SU-DHL-6 (cell line): ENCODE data around the gene HERC3.

Experiments
- H2AFZ ChIP-seq: fragments of 200-600 bp; sonication (generic); 2 replicates; pipeline ENCODE4 v1.6.1; 2014; ENCODE audit warnings: low read depth, mild to moderate bottlenecking, moderate library complexity, mixed read lengths, antibody characterized with exemption, low read length; ENCODE audit not compliant: severe bottlenecking
- H3F3A ChIP-seq: fragments of 200-600 bp; shearing (Covaris generic); 2 replicates; pipeline ENCODE4 v1.6.0; 2016; ENCODE audit warnings: antibody characterized with exemption, mild to moderate bottlenecking; ENCODE audit not compliant: insufficient read depth
- H3K27ac ChIP-seq: fragments of 200-600 bp; sonication (generic); 2 replicates; pipeline ENCODE4 v1.5.1; 2016; ENCODE audit warnings: low read depth, mild to moderate bottlenecking, low read length, moderate library complexity, mixed read lengths
- H3K27me3 ChIP-seq: fragments of 200-600 bp; sonication (generic), shearing (Covaris generic); 2 replicates; pipeline ENCODE4 v1.6.0; 2014; ENCODE audit warnings: mild to moderate bottlenecking, low read length
- H3K36me3 ChIP-seq: fragments of 200-600 bp; sonication (generic); 2 replicates; pipeline ENCODE4 v1.6.1; 2014; ENCODE audit warnings: mild to moderate bottlenecking, low read length, mixed read lengths
- H3K4me2 ChIP-seq: fragments of 300-600, 200-600 bp; shearing (Covaris generic), sonication (generic); 2 replicates; pipeline ENCODE4 v1.6.0; 2014; ENCODE audit warnings: low read length, low read depth, mild to moderate bottlenecking; ENCODE audit not compliant: poor library complexity, severe bottlenecking
- H3K4me3 ChIP-seq: fragments of 200-600 bp; sonication (generic); 2 replicates; pipeline ENCODE4 v1.5.1; 2014; ENCODE audit warnings: antibody characterized with exemption, low read length, mild to moderate bottlenecking, mixed read lengths; ENCODE audit not compliant: insufficient read depth, poor library complexity, severe bottlenecking
- H3K79me2 ChIP-seq: fragments of 200-600 bp; sonication (generic); 2 replicates; pipeline ENCODE4 v1.6.1; 2014; ENCODE audit warnings: mild to moderate bottlenecking, low read length, moderate library complexity; ENCODE audit not compliant: insufficient read depth
- H3K9ac ChIP-seq: fragments of 200-600 bp; sonication (generic); 2 replicates; pipeline ENCODE4 v1.7.0; 2014; ENCODE audit warnings: mild to moderate bottlenecking, low read length
- H3K9me2 ChIP-seq: fragments of 200-600 bp; sonication (generic); replicated peaks from 2 replicates; pipeline ENCODE4 v1.6.1; 2014; ENCODE audit warnings: low read length; ENCODE audit not compliant: insufficient read depth
- H3K9me3 ChIP-seq: fragments of 200-600 bp; sonication (generic); 2 replicates; pipeline ENCODE4 v1.6.1; 2014; ENCODE audit warnings: low read length, mixed read lengths; ENCODE audit not compliant: insufficient read depth
- H4K20me1 ChIP-seq: fragments of 200-600 bp; sonication (generic); 2 replicates; pipeline ENCODE4 v1.6.1; 2014; ENCODE audit warnings: low read depth, mild to moderate bottlenecking, antibody characterized with exemption, low read length, moderate library complexity, mixed read lengths
- CTCF ChIP-seq: fragments of 200-600 bp; sonication (generic); IDR thresholded peaks from one replicate; pipeline ENCODE4 v1.5.1; 2017; ENCODE audit warnings: antibody characterized with exemption, mild to moderate bottlenecking, low read length, moderate library complexity; ENCODE audit not compliant: insufficient read depth, poor library complexity, severe bottlenecking
- EZH2phosphoT487 ChIP-seq: fragments of 200-600 bp; sonication (generic), shearing (Covaris generic); conservative IDR thresholded peaks from 2 replicates; pipeline ENCODE4 v1.6.1; 2018; ENCODE audit warnings: mild to moderate bottlenecking, antibody characterized with exemption, low read length, moderate library complexity, mixed read lengths

Gene HERC3

GRCh38 chr4:88661739-88662138, 69.5 kb downstream of the HERC3 start:
- H3K27me3 ChIP-seq, result no peaks in the 10 kb centered on the region
- H4K20me1 ChIP-seq, result no peaks in the 10 kb centered on the region
- TF ChIP-seq EZH2phosphoT487 (no peak), CTCF (no peak)
- H3K9me3 ChIP-seq, result no peaks in the 10 kb centered on the region
- H3K36me3 ChIP-seq, result no peaks in the 10 kb centered on the region
- no peaks in the 10 kb centered on the region for H3F3A ChIP-seq
- no peak overlapping the region for H3K9ac ChIP-seq
- H3K4me2 ChIP-seq, result no peak overlapping the region
- no peaks in the 10 kb centered on the region for H3K9me2 ChIP-seq
- no peak overlapping the region for H3K4me3 ChIP-seq
- H2AFZ ChIP-seq, result no peak overlapping the region
- no peaks in the 10 kb centered on the region for H3K79me2 ChIP-seq
- H3K27ac ChIP-seq, result no peak overlapping the region

- Histone ChIP-seq H3K4me3 (no peak overlapping the region), H4K20me1 (no peaks in the 10 kb centered on the region), H3K27me3 (no peaks in the 10 kb centered on the region), H3K9ac (no peak overlapping the region), H3K4me2 (no peak overlapping the region), H2AFZ (no peak overlapping the region), H3K9me3 (no peaks in the 10 kb centered on the region), H3K9me2 (no peaks in the 10 kb centered on the region), H3F3A (no peaks in the 10 kb centered on the region), H3K36me3 (no peaks in the 10 kb centered on the region), H3K27ac (no peak overlapping the region), H3K79me2 (no peaks in the 10 kb centered on the region)
- no peak for TF ChIP-seq EZH2phosphoT487
- no peak for TF ChIP-seq CTCF
Observed at GRCh38 chr4:88672987-88673386, 80.7 kb downstream of the HERC3 start.

GRCh38 chr4:88673886-88674285, 81.6 kb downstream of the HERC3 start:
- Histone ChIP-seq H3K4me2 (no peak overlapping the region), H3K9me2 (no peaks in the 10 kb centered on the region), H3K36me3 (no peaks in the 10 kb centered on the region), H3K4me3 (no peak overlapping the region), H3K79me2 (no peaks in the 10 kb centered on the region), H3F3A (no peaks in the 10 kb centered on the region), H3K9ac (no peak overlapping the region), H3K9me3 (no peaks in the 10 kb centered on the region), H2AFZ (no peak overlapping the region), H3K27ac (no peak overlapping the region), H3K27me3 (no peaks in the 10 kb centered on the region), H4K20me1 (no peaks in the 10 kb centered on the region)
- TF ChIP-seq EZH2phosphoT487 (no peak), CTCF (no peak)
